OCI-LY1 (cell line): ENCODE measurements around the gene GBX1.

Source experiments
- CTCF ChIP-seq: fragments of 200-600 bp; sonication (generic), shearing (Covaris generic); IDR thresholded peaks from 2 replicates; pipeline ENCODE4 v1.5.1; 2017; ENCODE audit warnings: mild to moderate bottlenecking, antibody characterized with exemption, low read length, moderate library complexity, mixed read lengths
- EZH2 ChIP-seq: fragments of 200-600 bp; sonication (generic), shearing (Covaris generic); IDR thresholded peaks from 2 replicates; pipeline ENCODE4 v1.8.0; 2017; ENCODE audit warnings: borderline replicate concordance, mixed run types, mild to moderate bottlenecking, antibody characterized with exemption, low read length, moderate library complexity, mixed read lengths

- no peak for TF ChIP-seq CTCF
- no peak for TF ChIP-seq EZH2
Observed at GRCh38 chr7:151142686-151143040, 24.8 kb downstream of the GBX1 start.
